Neural progenitor cell (in vitro differentiated cells): ENCODE results near the gene TPI1. TPM values are rescaled to one million over a fixed set of nuclear protein-coding genes. Genes with fewer than 3 reads are reported as not detected.

Source experiments
- DNase-seq: peaks from one replicate; pipeline ENCODE4 v3.0.0-alpha.2; 2016; ENCODE audit warnings: low spot score
- H2AFZ ChIP-seq: fragments of 200-600 bp; sonication (generic); replicated peaks from 2 replicates; pipeline ENCODE4 v1.6.1; 2016; ENCODE audit warnings: antibody characterized with exemption
- H3F3A ChIP-seq: fragments of 200-600 bp; sonication (generic); 2 replicates; pipeline ENCODE4 v1.6.1; 2016; ENCODE audit warnings: antibody characterized with exemption, low read depth
- H3K27ac ChIP-seq: fragments of 200-600 bp; sonication (generic); 2 replicates; pipeline ENCODE4 v1.5.1; 2016; ENCODE audit warnings: mild to moderate bottlenecking
- H3K27me3 ChIP-seq: fragments of 200-600 bp; sonication (generic); 2 replicates; pipeline ENCODE4 v1.6.1; 2016; ENCODE audit warnings: mild to moderate bottlenecking, moderate library complexity
- H3K36me3 ChIP-seq: fragments of 200-600 bp; sonication (generic); 2 replicates; pipeline ENCODE4 v1.5.1; 2016
- H3K4me1 ChIP-seq: fragments of 200-600 bp; sonication (generic); 2 replicates; pipeline ENCODE4 v1.6.1; 2016; ENCODE audit warnings: mixed run types
- H3K4me2 ChIP-seq: fragments of 200-600 bp; sonication (generic); 2 replicates; pipeline ENCODE4 v1.6.1; 2016
- H3K4me3 ChIP-seq: fragments of 200-600 bp; sonication (generic); 2 replicates; pipeline ENCODE4 v1.5.1; 2016
- H3K79me2 ChIP-seq: fragments of 200-600 bp; sonication (generic); 2 replicates; pipeline ENCODE4 v1.6.1; 2016; ENCODE audit warnings: low read depth
- H3K9ac ChIP-seq: fragments of 200-600 bp; sonication (generic); 2 replicates; pipeline ENCODE4 v1.6.1; 2016
- H3K9me3 ChIP-seq: fragments of 200-600 bp; sonication (generic); 2 replicates; pipeline ENCODE4 v1.5.1; 2016; ENCODE audit warnings: low read depth
- H4K20me1 ChIP-seq: fragments of 200-600 bp; sonication (generic); 2 replicates; pipeline ENCODE4 v1.6.1; 2016; ENCODE audit warnings: low read depth
- H3K27ac Mint-ChIP-seq: 3 replicates; pipeline ENCODE4 v1.8.0; 2021; ENCODE audit warnings: mixed read lengths
- H3K27me3 Mint-ChIP-seq: 2 replicates; pipeline ENCODE4 v1.8.0; 2022; ENCODE audit warnings: low read depth, mild to moderate bottlenecking, inconsistent platforms, moderate library complexity, mixed read lengths; ENCODE audit not compliant: insufficient read depth
- H3K36me3 Mint-ChIP-seq: 3 replicates; pipeline ENCODE4 v1.8.0; 2021; ENCODE audit warnings: mixed read lengths
- H3K4me1 Mint-ChIP-seq: 3 replicates; pipeline ENCODE4 v1.8.0; 2021; ENCODE audit warnings: mixed read lengths
- H3K4me3 Mint-ChIP-seq: 3 replicates; pipeline ENCODE4 v1.8.0; 2021; ENCODE audit warnings: mild to moderate bottlenecking, moderate library complexity, mixed read lengths
- H3K9me3 Mint-ChIP-seq: 3 replicates; pipeline ENCODE4 v1.8.0; 2020; ENCODE audit warnings: mixed read lengths
- EZH2 ChIP-seq: fragments of 200-600 bp; sonication (generic); IDR thresholded peaks from 2 replicates; pipeline ENCODE4 v1.6.1; 2017; ENCODE audit warnings: antibody characterized with exemption, mild to moderate bottlenecking, moderate library complexity
- EZH2phosphoT487 ChIP-seq: fragments of 200-600 bp; sonication (generic); IDR thresholded peaks from 2 replicates; pipeline ENCODE4 v1.6.1; 2017; ENCODE audit warnings: antibody characterized with exemption
- total RNA-seq: library from RNA; depleted of rRNA; stranded (reverse); fragments of >200 nt; gene quantifications from 2 replicates; pipeline ENCODE4 v1.2.3, GENCODE V29; 2015; ENCODE audit warnings: low replicate concordance
- TF ChIP-seq, protein P1 (sequence below): fragments of 200-600 bp; sonication (generic); IDR thresholded peaks from 2 replicates; pipeline ENCODE4 v1.5.1; 2017; ENCODE audit warnings: antibody characterized with exemption, mild to moderate bottlenecking

Gene TPI1
- total RNA-seq, 1 donor from 2014 or later: 1,038 TPM

DNA sequence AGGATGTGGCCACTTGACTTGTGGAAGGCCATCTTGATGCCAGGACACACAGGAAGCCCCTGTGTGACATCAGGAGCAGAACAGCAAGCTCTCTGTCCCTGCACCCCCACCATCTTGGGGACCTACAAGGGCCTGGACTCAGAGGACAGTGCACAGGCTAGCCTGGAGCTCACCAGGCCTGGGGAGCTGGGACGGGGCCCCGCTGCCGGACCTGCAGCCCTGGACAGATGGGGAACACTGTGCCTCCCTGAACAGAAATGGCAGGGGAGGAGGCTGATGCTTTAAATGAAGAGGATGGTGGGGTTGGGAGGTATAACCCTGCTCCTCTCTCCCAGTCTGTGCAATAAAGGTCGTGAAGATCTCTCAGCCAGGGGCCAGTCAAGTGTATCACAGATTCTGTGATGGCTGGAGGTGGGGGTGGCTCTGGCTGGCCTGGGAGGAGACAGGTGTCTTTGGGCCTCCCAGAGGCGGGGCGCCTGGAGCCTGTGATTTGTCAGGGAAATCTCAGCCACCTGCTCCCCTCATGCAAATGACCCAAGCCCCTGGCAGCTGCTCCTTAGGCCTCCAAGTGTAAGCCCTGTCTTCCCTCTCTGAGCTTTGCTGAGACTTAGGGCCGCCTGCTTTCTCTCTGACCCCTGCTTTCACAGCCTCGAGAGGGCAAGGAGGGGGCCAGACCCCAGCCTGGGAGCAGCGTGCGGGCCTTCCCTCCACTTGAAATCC is 27.7 kb upstream of the TPI1 start:
- DNase-seq: peak; percentile 80
- H3K27me3 ChIP-seq: no peaks in the 10 kb centered on the region
- H3K4me1 ChIP-seq: peaks cover 27% of the 10 kb centered on the region
- no peak overlapping the region for H2AFZ ChIP-seq
- no peak overlapping the region for H3K4me3 ChIP-seq
- peak overlapping the region; percentile 58 for H3K4me2 ChIP-seq
- H3K9me3 Mint-ChIP-seq: no peaks in the 10 kb centered on the region
- no peaks in the 10 kb centered on the region for H3K79me2 ChIP-seq
- no peak overlapping the region for H3K9ac ChIP-seq
- H4K20me1 ChIP-seq: peaks cover 60% of the 10 kb centered on the region
- peaks cover 56% of the 10 kb centered on the region for H3F3A ChIP-seq
- H3K36me3 ChIP-seq: no peaks in the 10 kb centered on the region
- H3K36me3 Mint-ChIP-seq: peaks cover 28% of the 10 kb centered on the region
- no peaks in the 10 kb centered on the region for H3K9me3 ChIP-seq
- H3K4me3 Mint-ChIP-seq: no peak overlapping the region
- TF ChIP-seq EZH2: no peak
- no peak for TF ChIP-seq EZH2phosphoT487
- TF ChIP-seq, protein P1, sequence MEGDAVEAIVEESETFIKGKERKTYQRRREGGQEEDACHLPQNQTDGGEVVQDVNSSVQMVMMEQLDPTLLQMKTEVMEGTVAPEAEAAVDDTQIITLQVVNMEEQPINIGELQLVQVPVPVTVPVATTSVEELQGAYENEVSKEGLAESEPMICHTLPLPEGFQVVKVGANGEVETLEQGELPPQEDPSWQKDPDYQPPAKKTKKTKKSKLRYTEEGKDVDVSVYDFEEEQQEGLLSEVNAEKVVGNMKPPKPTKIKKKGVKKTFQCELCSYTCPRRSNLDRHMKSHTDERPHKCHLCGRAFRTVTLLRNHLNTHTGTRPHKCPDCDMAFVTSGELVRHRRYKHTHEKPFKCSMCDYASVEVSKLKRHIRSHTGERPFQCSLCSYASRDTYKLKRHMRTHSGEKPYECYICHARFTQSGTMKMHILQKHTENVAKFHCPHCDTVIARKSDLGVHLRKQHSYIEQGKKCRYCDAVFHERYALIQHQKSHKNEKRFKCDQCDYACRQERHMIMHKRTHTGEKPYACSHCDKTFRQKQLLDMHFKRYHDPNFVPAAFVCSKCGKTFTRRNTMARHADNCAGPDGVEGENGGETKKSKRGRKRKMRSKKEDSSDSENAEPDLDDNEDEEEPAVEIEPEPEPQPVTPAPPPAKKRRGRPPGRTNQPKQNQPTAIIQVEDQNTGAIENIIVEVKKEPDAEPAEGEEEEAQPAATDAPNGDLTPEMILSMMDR: no peak
- H3K27me3 Mint-ChIP-seq: peaks cover 4% of the 10 kb centered on the region
- peak overlapping the region; percentile 90 for H3K27ac Mint-ChIP-seq
- H3K4me1 Mint-ChIP-seq: peaks cover 29% of the 10 kb centered on the region
- H3K27ac ChIP-seq: peak overlapping the region; percentile 55

DNA sequence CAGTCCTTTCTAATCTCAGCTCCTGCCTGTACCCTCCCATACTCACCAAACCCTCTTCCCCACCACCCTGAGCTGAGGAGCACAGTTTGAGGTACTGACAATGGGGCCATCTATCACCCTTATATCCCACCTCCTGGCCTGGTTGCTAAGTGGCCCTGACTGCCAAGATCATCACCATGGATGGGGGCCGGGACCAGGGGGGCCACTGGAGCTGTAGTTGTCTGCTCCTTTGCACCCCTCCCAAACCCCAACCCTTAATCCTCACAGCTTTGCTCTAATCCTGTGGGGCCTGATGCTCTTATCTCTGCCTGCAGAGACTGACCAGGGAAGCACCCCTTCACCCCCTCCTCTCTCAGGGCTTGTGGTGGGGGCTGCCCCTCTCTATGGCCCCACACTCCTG is 27.0 kb upstream of the TPI1 start:
- Mint-ChIP-seq H3K27ac (peak overlapping the region; percentile 90), H3K4me3 (peak overlapping the region; percentile 21), H3K4me1 (peaks cover 26% of the 10 kb centered on the region), H3K27me3 (peaks cover 6% of the 10 kb centered on the region), H3K36me3 (peaks cover 29% of the 10 kb centered on the region), H3K9me3 (no peaks in the 10 kb centered on the region)
- Histone ChIP-seq H3K27me3 (no peaks in the 10 kb centered on the region), H3F3A (peaks cover 53% of the 10 kb centered on the region), H4K20me1 (peaks cover 53% of the 10 kb centered on the region), H2AFZ (no peak overlapping the region), H3K4me2 (peak overlapping the region; percentile 58), H3K79me2 (no peaks in the 10 kb centered on the region), H3K9me3 (no peaks in the 10 kb centered on the region), H3K27ac (peak overlapping the region; percentile 55), H3K4me1 (peaks cover 27% of the 10 kb centered on the region), H3K4me3 (no peak overlapping the region), H3K36me3 (no peaks in the 10 kb centered on the region), H3K9ac (no peak overlapping the region)
- TF ChIP-seq EZH2phosphoT487 (peak; percentile 61), EZH2 (no peak)
- DNase-seq: peak; percentile 60

DNA sequence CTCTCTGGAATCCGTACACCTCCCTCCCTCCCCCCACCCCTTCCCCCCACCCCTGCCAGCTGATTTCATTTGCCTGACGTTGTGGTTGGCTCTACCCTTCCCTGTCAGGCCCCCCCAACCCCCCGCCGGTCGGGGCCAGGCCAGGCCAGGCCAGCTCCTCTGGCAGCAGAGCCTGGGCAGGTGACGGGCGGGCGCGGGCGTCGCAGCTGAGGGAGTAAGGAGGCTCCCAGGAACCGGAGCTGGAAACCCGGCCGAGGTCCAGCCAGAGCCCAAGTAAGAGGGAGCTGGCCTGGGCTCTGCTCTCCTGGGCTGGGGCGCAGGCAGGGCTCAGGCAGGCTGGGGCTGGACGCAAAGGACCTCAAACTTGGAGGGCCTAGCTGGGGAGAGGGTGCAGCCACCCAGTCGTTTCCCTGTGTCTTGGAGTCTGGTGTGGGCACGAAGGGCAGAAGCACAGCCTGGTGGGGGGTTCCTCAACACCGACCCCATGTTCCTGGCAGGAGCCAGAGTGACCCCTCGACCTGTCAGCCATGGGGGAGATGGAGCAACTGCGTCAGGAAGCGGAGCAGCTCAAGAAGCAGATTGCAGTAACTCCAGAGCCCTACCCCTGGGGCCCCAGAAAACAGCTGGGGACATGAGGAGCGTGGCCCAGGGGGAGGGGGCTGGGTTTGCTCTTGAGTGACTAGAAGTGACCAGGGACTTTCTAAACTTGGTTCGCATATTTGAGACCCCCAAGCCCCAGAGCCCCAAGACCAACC is 26.4 kb upstream of the TPI1 start, which contains the start of gene GNB3:
TSS of gene GNB3 (plus strand) at position 165 of the 755 bp plus-strand sequence. CDS start at position 528, 363 bp downstream.
- H3K36me3 ChIP-seq: no peaks in the 10 kb centered on the region
- no peaks in the 10 kb centered on the region for H3K27me3 ChIP-seq
- Mint-ChIP-seq H3K27ac (peak within 1 kb of the TSS; percentile 90), H3K27me3 (peaks cover 6% of the 10 kb centered on the region), H3K4me1 (peaks cover 24% of the 10 kb centered on the region), H3K4me3 (peak within 1 kb of the TSS; percentile 21), H3K9me3 (no peaks in the 10 kb centered on the region), H3K36me3 (peaks cover 29% of the 10 kb centered on the region)
- H3F3A ChIP-seq: peaks cover 49% of the 10 kb centered on the region
- H3K4me1 ChIP-seq: peaks cover 27% of the 10 kb centered on the region
- H3K4me2 ChIP-seq: peak within 1 kb of the TSS; percentile 58
- no peak within 1 kb of the TSS for H2AFZ ChIP-seq
- H3K4me3 ChIP-seq: no peak within 1 kb of the TSS
- no peaks in the 10 kb centered on the region for H3K79me2 ChIP-seq
- H3K9ac ChIP-seq: no peak within 1 kb of the TSS
- TF ChIP-seq EZH2phosphoT487 (no peak), EZH2 (no peak)
- TF ChIP-seq, protein P1: no peak
- peak within 1 kb of the TSS; percentile 55 for H3K27ac ChIP-seq
- H4K20me1 ChIP-seq: peaks cover 47% of the 10 kb centered on the region
- DNase-seq: no peak
- H3K9me3 ChIP-seq: no peaks in the 10 kb centered on the region
